H1 (cell line): ENCODE data around the gene GRAP. TPM values are rescaled to one million over a fixed set of nuclear protein-coding genes. Genes with fewer than 3 reads are reported as not detected.

Experiments
- CTCF ChIA-PET: fragments of 300-600 bp; sonication (Branson Sonifier 250); formaldehyde crosslinking; loops from one replicate; lab custom pipeline; 2021; ENCODE audit not compliant: partially characterized antibody; lab: Charles Lee
- POLR2A ChIA-PET: fragments of 300-600 bp; sonication (Branson Sonifier 250); formaldehyde crosslinking; loops from one replicate; lab custom pipeline; 2021; ENCODE audit warnings: inconsistent platforms; ENCODE audit not compliant: partially characterized antibody; lab: Charles Lee
- DNase-seq, 2 experiments: peaks; one replicate each; pipeline versions ENCODE4 v3.0.0 to v3.0.0-alpha.2; 2010 to 2022; ENCODE audit warnings: low spot score in 2 of 2, low read depth in 1 of 2, mixed read lengths in 1 of 2
- FAIRE-seq: peaks from 2 replicates; lab custom pipeline; 2011; peaks lifted over from hg19 to GRCh38; lab: Jason Lieb, UNC
- H2AFZ ChIP-seq: 2 replicates; pipeline ENCODE4 v1.8.1; 2012; ENCODE audit warnings: low read length, inconsistent platforms
- H2AK5ac ChIP-seq: 2 replicates; pipeline ENCODE4 v1.6.1; 2013; ENCODE audit warnings: low read depth, low read length
- H2BK120ac ChIP-seq: replicated peaks from 2 replicates; pipeline ENCODE3; 2013; ENCODE audit warnings: low read depth, low read length, inconsistent platforms
- H2BK12ac ChIP-seq: 2 replicates; pipeline ENCODE4 v1.6.1; 2013; ENCODE audit warnings: low read depth, low read length
- H2BK15ac ChIP-seq: 2 replicates; pipeline ENCODE4 v1.6.1; 2013; ENCODE audit warnings: low read length
- H2BK20ac ChIP-seq: 2 replicates; pipeline ENCODE4 v1.6.1; 2013; ENCODE audit warnings: low read length
- H2BK5ac ChIP-seq: 2 replicates; pipeline ENCODE4 v1.6.1; 2013; ENCODE audit warnings: low read depth, low read length
- H3K14ac ChIP-seq: 2 replicates; pipeline ENCODE4 v1.6.1; 2013; ENCODE audit warnings: inconsistent platforms; ENCODE audit not compliant: insufficient read length
- H3K18ac ChIP-seq: 2 replicates; pipeline ENCODE4 v1.6.1; 2013; ENCODE audit warnings: low read length; ENCODE audit errors: extremely low read depth
- H3K23ac ChIP-seq: 2 replicates; pipeline ENCODE4 v1.6.1; 2013; ENCODE audit warnings: inconsistent platforms; ENCODE audit not compliant: insufficient read length
- H3K23me2 ChIP-seq: 2 replicates; pipeline ENCODE4 v1.6.1; 2013; ENCODE audit warnings: low read depth, low read length
- H3K27ac ChIP-seq: 2 replicates; pipeline ENCODE4 v1.6.1; 2011; ENCODE audit warnings: low read depth, low read length, inconsistent platforms
- H3K27me3 ChIP-seq, 4 experiments: replicated peaks in 1 of 4; 1 replicate in 1 of 4; 2 replicates in 3 of 4; pipeline versions ENCODE4 v1.6.1 to v1.8.1; 2011 to 2013; ENCODE audit warnings: low read length in 3 of 4, mild to moderate bottlenecking in 3 of 4, inconsistent platforms in 2 of 4, mixed read lengths in 2 of 4, moderate library complexity in 1 of 4; ENCODE audit not compliant: control insufficient read depth in 3 of 4, insufficient read depth in 3 of 4; ENCODE audit errors: extremely low read depth in 1 of 4
- H3K36me3 ChIP-seq, 4 experiments: 2 replicates each; pipeline versions ENCODE4 v1.6.1 to v1.8.1; 2011 to 2013; ENCODE audit warnings: mild to moderate bottlenecking in 4 of 4, low read length in 3 of 4, moderate library complexity in 2 of 4, control low read depth in 1 of 4, inconsistent platforms in 1 of 4; ENCODE audit not compliant: insufficient read depth in 4 of 4, control insufficient read depth in 2 of 4
- H3K4ac ChIP-seq: replicated peaks from 2 replicates; pipeline ENCODE3; 2013; ENCODE audit warnings: low read length, low read depth, mixed read lengths, inconsistent platforms; ENCODE audit not compliant: insufficient read length
- H3K4me1 ChIP-seq, 4 experiments: replicated peaks in 1 of 4; 1 replicate in 1 of 4; 2 replicates in 3 of 4; pipeline versions ENCODE4 v1.6.1 to v1.8.1; 2011 to 2013; ENCODE audit warnings: low read length in 3 of 4, inconsistent platforms in 2 of 4, mixed read lengths in 1 of 4; ENCODE audit not compliant: insufficient read depth in 4 of 4, control insufficient read depth in 3 of 4
- H3K4me2 ChIP-seq, 2 experiments: 2 replicates each; pipeline versions ENCODE4 v1.6.1 to v1.8.1; 2011 to 2013; ENCODE audit warnings: low read depth in 2 of 2, low read length in 2 of 2, control low read depth in 1 of 2, inconsistent platforms in 1 of 2, mild to moderate bottlenecking in 1 of 2; ENCODE audit not compliant: insufficient read depth in 1 of 2
- H3K4me3 ChIP-seq, 4 experiments: fragments of 200-600, 300-600 bp in 1 of 4; sonication (generic), shearing (Covaris generic), sonication (Bioruptor Twin) in 1 of 4; 2 replicates each; pipeline versions ENCODE4 v1.5.1 to v1.8.1; 2011 to 2016; ENCODE audit warnings: low read length in 4 of 4, low read depth in 3 of 4, control low read depth in 2 of 4, inconsistent platforms in 2 of 4, mild to moderate bottlenecking in 2 of 4, mixed read lengths in 1 of 4, moderate library complexity in 1 of 4; ENCODE audit not compliant: insufficient read depth in 2 of 4; ENCODE audit errors: extremely low read depth in 1 of 4
- H3K56ac ChIP-seq: replicated peaks from 2 replicates; pipeline ENCODE3; 2013; ENCODE audit warnings: low read depth, mild to moderate bottlenecking, mixed read lengths, low read length, inconsistent platforms; ENCODE audit not compliant: insufficient read length
- H3K79me1 ChIP-seq: 2 replicates; pipeline ENCODE4 v1.6.1; 2013; ENCODE audit warnings: low read depth, low read length, control low read depth
- H3K79me2 ChIP-seq, 2 experiments: 2 replicates each; pipeline versions ENCODE4 v1.6.1 to v1.8.1; 2012 to 2013; ENCODE audit warnings: low read length in 2 of 2, mild to moderate bottlenecking in 2 of 2, inconsistent platforms in 1 of 2; ENCODE audit not compliant: insufficient read depth in 2 of 2, control insufficient read depth in 1 of 2
- H3K9ac ChIP-seq, 4 experiments: replicated peaks in 1 of 4; 1 replicate in 1 of 4; 2 replicates in 3 of 4; pipeline versions ENCODE4 v1.6.1 to v1.8.1; 2011 to 2013; ENCODE audit warnings: low read depth in 3 of 4, low read length in 3 of 4, control low read depth in 2 of 4, mild to moderate bottlenecking in 2 of 4, moderate library complexity in 2 of 4, inconsistent platforms in 1 of 4; ENCODE audit errors: extremely low read depth in 1 of 4
- H3K9me3 ChIP-seq, 2 experiments: 2 replicates each; pipeline versions ENCODE4 v1.6.1 to v1.8.1; 2012 to 2013; ENCODE audit warnings: mild to moderate bottlenecking in 2 of 2, moderate library complexity in 2 of 2, control low read depth in 1 of 2, inconsistent platforms in 1 of 2, low read depth in 1 of 2, low read length in 1 of 2, mixed read lengths in 1 of 2; ENCODE audit not compliant: insufficient read depth in 2 of 2
- H4K20me1 ChIP-seq, 2 experiments: replicated peaks in 1 of 2; 2 replicates each; pipeline versions ENCODE3 to v1.8.1; 2011 to 2013; ENCODE audit warnings: inconsistent platforms in 2 of 2, low read length in 2 of 2, mild to moderate bottlenecking in 1 of 2; ENCODE audit not compliant: insufficient read depth in 2 of 2, control insufficient read depth in 1 of 2
- H4K5ac ChIP-seq: 2 replicates; pipeline ENCODE4 v1.6.1; 2013; ENCODE audit warnings: low read length, low read depth, mixed read lengths, inconsistent platforms; ENCODE audit not compliant: insufficient read length
- H4K8ac ChIP-seq: 2 replicates; pipeline ENCODE4 v1.8.0; 2013; ENCODE audit warnings: mild to moderate bottlenecking, moderate library complexity, low read length, inconsistent platforms; ENCODE audit not compliant: insufficient read depth; ENCODE audit errors: extremely low read depth
- H4K91ac ChIP-seq: replicated peaks from 2 replicates; pipeline ENCODE3; 2013; ENCODE audit warnings: low read length, mixed read lengths, inconsistent platforms; ENCODE audit not compliant: insufficient read length
- BRCA1 ChIP-seq: IDR thresholded peaks from 2 replicates; pipeline ENCODE4 v1.6.1; 2012; ENCODE audit warnings: low read depth, low read length, improper control_type of control experiment
- CEBPB ChIP-seq: IDR thresholded peaks from 2 replicates; pipeline ENCODE4 v1.6.1; 2012; ENCODE audit warnings: low read depth, low read length
- CREB1 ChIP-seq: IDR thresholded peaks from 2 replicates; pipeline ENCODE4 v1.6.1; 2012; ENCODE audit warnings: inconsistent platforms
- EGR1 ChIP-seq: IDR thresholded peaks from 2 replicates; pipeline ENCODE4 v1.6.1; 2011; ENCODE audit warnings: low read depth, low read length, borderline replicate concordance
- FOSL1 ChIP-seq: IDR thresholded peaks from 2 replicates; pipeline ENCODE4 v1.6.1; 2011; ENCODE audit warnings: mild to moderate bottlenecking, low read depth, low read length, moderate library complexity; ENCODE audit not compliant: insufficient read depth
- HDAC6 ChIP-seq: IDR thresholded peaks from one replicate; pipeline ENCODE4 v1.7.1; 2012; ENCODE audit warnings: low read depth, mild to moderate bottlenecking, inconsistent platforms, low read length, moderate library complexity
- JUND ChIP-seq: IDR thresholded peaks from 2 replicates; pipeline ENCODE4 v1.6.1; 2011; ENCODE audit warnings: mild to moderate bottlenecking, improper control_type of control experiment, low read length
- NANOG ChIP-seq: IDR thresholded peaks from 2 replicates; pipeline ENCODE4 v1.6.1; 2011; ENCODE audit warnings: low read length, low read depth, mild to moderate bottlenecking, inconsistent platforms; ENCODE audit not compliant: insufficient read depth, poor library complexity, severe bottlenecking
- SIX5 ChIP-seq: IDR thresholded peaks from 2 replicates; pipeline ENCODE4 v1.6.1; 2011; ENCODE audit warnings: mild to moderate bottlenecking, low read depth, low read length
- TAF1 ChIP-seq: IDR thresholded peaks from 2 replicates; pipeline ENCODE4 v1.6.1; 2011; ENCODE audit warnings: mild to moderate bottlenecking, low read depth, low read length
- WGBS, 2 experiments: shearing (Covaris generic) in 1 of 2; methylation state at CpG; one replicate each; pipeline versions ENCODE4 v1.1.6 to v1.1.7; 2013 to 2015; ENCODE audit warnings: low lambda C conversion rate in 2 of 2, mixed read lengths in 2 of 2, inconsistent platforms in 1 of 2, low coverage in 1 of 2, missing lambda C conversion rate in 1 of 2; ENCODE audit not compliant: insufficient replicate concordance in 2 of 2, insufficient coverage in 1 of 2, insufficient read length in 1 of 2; ENCODE audit errors: extremely low coverage in 1 of 2, missing lambda C conversion rate in 1 of 2; 5-methylcytosine and 5-hydroxymethylcytosine counted together
- polyA plus RNA-seq, 7 experiments: library from polyadenylated mRNA; depleted of rRNA in 3 of 7; stranded (reverse) in 5 of 7; unstranded in 2 of 7; fragments of >200 nt in 5 of 7; fragments of 200-250 nt in 2 of 7; gene quantifications; 1 replicate in 5 of 7; 2 replicates in 1 of 7; 4 replicates in 1 of 7; pipeline versions ENCODE4 v1.2.1 to v1.2.3, GENCODE V29; 2011 to 2013; ENCODE audit warnings: missing spikeins in 2 of 7, mixed read lengths in 2 of 7
- total RNA-seq: library from RNA; stranded (reverse); fragmentation: NEBNext Ultra II Directional; extraction: Animal tissue kit (Norgen Biotek cat#: 25700); gene quantifications from 2 replicates; pipeline ENCODE4 v1.2.1, GENCODE V29; 2021
- TF ChIP-seq, protein P1 (sequence below), 3 experiments: IDR thresholded peaks; 1 replicate in 2 of 3; 2 replicates in 1 of 3; pipeline versions ENCODE4 v1.5.1 to v1.6.1; 2011; ENCODE audit warnings: low read length in 3 of 3, mild to moderate bottlenecking in 3 of 3, inconsistent platforms in 2 of 3, low read depth in 1 of 3, moderate library complexity in 1 of 3; ENCODE audit not compliant: insufficient read depth in 1 of 3; ENCODE audit errors: control extremely low read depth in 1 of 3

GRAP gene
- total and polyA plus RNA-seq, 2 of the 8 experiments (the other 6 are each of a cell fraction or from before 2014, with no cell fraction given), result 0.18 to 0.24 TPM

DNA sequence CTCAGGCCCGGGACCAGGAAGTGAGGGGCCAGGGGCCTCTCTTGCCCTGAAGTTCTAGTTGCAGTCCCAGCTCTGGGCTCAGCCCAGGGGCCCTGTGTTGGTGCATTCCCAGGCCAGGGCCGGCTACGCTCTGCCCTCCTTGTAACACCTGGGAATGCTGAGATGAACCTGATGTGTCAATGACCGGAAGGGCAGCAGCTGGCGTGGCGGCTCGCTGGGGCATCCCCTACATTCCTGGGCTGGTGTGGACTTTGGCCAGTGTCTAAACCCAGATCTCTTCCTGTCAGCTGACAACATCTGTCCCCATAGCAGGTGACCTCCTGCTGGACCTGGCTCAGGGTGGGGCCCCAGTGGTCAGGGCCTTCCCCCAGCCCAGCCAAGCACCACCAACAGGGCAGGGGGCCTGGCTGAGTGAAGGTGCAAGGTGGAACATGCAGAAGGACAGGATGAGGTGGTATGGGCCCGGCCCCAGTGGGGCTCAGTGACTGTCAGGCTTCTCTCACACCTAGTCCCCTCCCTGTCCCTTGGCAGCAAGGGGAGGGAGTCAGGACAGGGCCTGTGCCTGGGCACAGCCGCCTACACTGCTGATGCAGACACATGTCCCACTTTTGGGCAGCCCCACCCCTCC is 58.1 kb downstream of the GRAP start:
- Histone ChIP-seq H3K56ac (no peak overlapping the region), H3K79me2 (peaks cover 0 to 27% of the 10 kb centered on the region in 2 experiments; a peak in 2 of 4 replicates), H3K4me1 (no peaks in the 10 kb centered on the region), H2BK120ac (no peak overlapping the region), H3K14ac (no peak overlapping the region), H3K4ac (no peak overlapping the region), H3K23me2 (no peaks in the 10 kb centered on the region), H3K9ac (no peak overlapping the region), H4K5ac (no peak overlapping the region), H4K91ac (no peak overlapping the region), H2AFZ (no peak overlapping the region), H4K20me1 (peaks cover 14 to 33% of the 10 kb centered on the region in 2 experiments), H3K23ac (no peak overlapping the region), H3K27ac (no peak overlapping the region; the same call in 1 of the 2 replicates), H3K9me3 (no peaks in the 10 kb centered on the region), H2BK5ac (no peak overlapping the region), H3K36me3 (peaks cover 0 to 18% (median 10%) of the 10 kb centered on the region in 4 experiments; a peak in 6 of 8 replicates), H3K27me3 (no peaks in the 10 kb centered on the region), H4K8ac (no peak overlapping the region), H2BK20ac (no peak overlapping the region), H3K4me2 (no peak overlapping the region), H2AK5ac (no peak overlapping the region), H3K4me3 (no peak overlapping the region), H3K18ac (no peak overlapping the region), H2BK12ac (no peak overlapping the region), H2BK15ac (no peak overlapping the region), H3K79me1 (peaks cover 19% of the 10 kb centered on the region)
- ChIA-PET POLR2A (interaction anchor here (1.5 kb wide), 1 partner anchor 9 kb away, joined by 4 read pairs; no protein-coding TSS in a partner anchor), CTCF (interaction anchor here (0.9 to 2.5 kb wide), 3 partner anchors 12 to 28 kb away, joined by 3 to 9 read pairs (median 3); no protein-coding TSS in a partner anchor)
- FAIRE-seq (no peak), DNase-seq (no peak)
- 94% methylated on average over 9 of the region's 9 CpGs; no CpG with 5 or more reads in 1 of the 2 experiments for WGBS, 2 experiments
- no peak for TF ChIP-seq SIX5
- TF ChIP-seq EGR1, result no peak
- no peak for TF ChIP-seq JUND
- TF ChIP-seq, protein P1, sequence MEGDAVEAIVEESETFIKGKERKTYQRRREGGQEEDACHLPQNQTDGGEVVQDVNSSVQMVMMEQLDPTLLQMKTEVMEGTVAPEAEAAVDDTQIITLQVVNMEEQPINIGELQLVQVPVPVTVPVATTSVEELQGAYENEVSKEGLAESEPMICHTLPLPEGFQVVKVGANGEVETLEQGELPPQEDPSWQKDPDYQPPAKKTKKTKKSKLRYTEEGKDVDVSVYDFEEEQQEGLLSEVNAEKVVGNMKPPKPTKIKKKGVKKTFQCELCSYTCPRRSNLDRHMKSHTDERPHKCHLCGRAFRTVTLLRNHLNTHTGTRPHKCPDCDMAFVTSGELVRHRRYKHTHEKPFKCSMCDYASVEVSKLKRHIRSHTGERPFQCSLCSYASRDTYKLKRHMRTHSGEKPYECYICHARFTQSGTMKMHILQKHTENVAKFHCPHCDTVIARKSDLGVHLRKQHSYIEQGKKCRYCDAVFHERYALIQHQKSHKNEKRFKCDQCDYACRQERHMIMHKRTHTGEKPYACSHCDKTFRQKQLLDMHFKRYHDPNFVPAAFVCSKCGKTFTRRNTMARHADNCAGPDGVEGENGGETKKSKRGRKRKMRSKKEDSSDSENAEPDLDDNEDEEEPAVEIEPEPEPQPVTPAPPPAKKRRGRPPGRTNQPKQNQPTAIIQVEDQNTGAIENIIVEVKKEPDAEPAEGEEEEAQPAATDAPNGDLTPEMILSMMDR (IDR thresholded peaks at IDR 0.05; ENCODE audit: control extremely low read depth in 1 of 3, insufficient read depth in 1 of 3, low read depth in 1 of 3, low read length in 3 of 3), result no peak
- no peak for TF ChIP-seq CREB1
- no peak for TF ChIP-seq HDAC6
- TF ChIP-seq NANOG, result no peak
- TF ChIP-seq TAF1, result no peak
- no peak for TF ChIP-seq CEBPB
- TF ChIP-seq BRCA1, result no peak
- no peak for TF ChIP-seq FOSL1
